NT2/D1 (cell line): Measurements from ENCODE around the gene WDR86.

Experiments used
- DNase-seq: peaks from one replicate; pipeline ENCODE4 v3.0.0-alpha.2; 2011; ENCODE audit warnings: low read depth, low spot score
- H3K27me3 ChIP-seq: 2 replicates; pipeline ENCODE4 v1.6.0; 2011; ENCODE audit warnings: mild to moderate bottlenecking; ENCODE audit not compliant: insufficient read length, insufficient read depth
- H3K36me3 ChIP-seq: 2 replicates; pipeline ENCODE4 v1.6.1; 2011; ENCODE audit warnings: mild to moderate bottlenecking, low read length, mixed read lengths; ENCODE audit not compliant: insufficient read depth, insufficient read length
- H3K4me1 ChIP-seq: 2 replicates; pipeline ENCODE4 v1.5.1; 2011; ENCODE audit not compliant: insufficient read depth, insufficient read length
- H3K4me3 ChIP-seq: 2 replicates; pipeline ENCODE4 v1.5.1; 2011; ENCODE audit warnings: low read depth; ENCODE audit not compliant: insufficient read length
- H3K9ac ChIP-seq: 2 replicates; pipeline ENCODE4 v1.6.0; 2011; ENCODE audit warnings: low read depth; ENCODE audit not compliant: insufficient read length
- H3K9me3 ChIP-seq: 2 replicates; pipeline ENCODE4 v1.5.1; 2011; ENCODE audit warnings: mild to moderate bottlenecking, low read length; ENCODE audit not compliant: insufficient read depth
- SUZ12 ChIP-seq: IDR thresholded peaks from 2 replicates; pipeline ENCODE4 v1.6.1; 2011; ENCODE audit not compliant: insufficient read length, insufficient read depth; ENCODE audit errors: extremely low read depth
- YY1 ChIP-seq: IDR thresholded peaks from 2 replicates; pipeline ENCODE4 v1.6.1; 2011; ENCODE audit not compliant: insufficient read length, insufficient read depth
- ZNF274 ChIP-seq: IDR thresholded peaks from 2 replicates; pipeline ENCODE4 v1.6.1; 2011; ENCODE audit warnings: mild to moderate bottlenecking, low read depth, low read length

The WDR86 gene

DNA sequence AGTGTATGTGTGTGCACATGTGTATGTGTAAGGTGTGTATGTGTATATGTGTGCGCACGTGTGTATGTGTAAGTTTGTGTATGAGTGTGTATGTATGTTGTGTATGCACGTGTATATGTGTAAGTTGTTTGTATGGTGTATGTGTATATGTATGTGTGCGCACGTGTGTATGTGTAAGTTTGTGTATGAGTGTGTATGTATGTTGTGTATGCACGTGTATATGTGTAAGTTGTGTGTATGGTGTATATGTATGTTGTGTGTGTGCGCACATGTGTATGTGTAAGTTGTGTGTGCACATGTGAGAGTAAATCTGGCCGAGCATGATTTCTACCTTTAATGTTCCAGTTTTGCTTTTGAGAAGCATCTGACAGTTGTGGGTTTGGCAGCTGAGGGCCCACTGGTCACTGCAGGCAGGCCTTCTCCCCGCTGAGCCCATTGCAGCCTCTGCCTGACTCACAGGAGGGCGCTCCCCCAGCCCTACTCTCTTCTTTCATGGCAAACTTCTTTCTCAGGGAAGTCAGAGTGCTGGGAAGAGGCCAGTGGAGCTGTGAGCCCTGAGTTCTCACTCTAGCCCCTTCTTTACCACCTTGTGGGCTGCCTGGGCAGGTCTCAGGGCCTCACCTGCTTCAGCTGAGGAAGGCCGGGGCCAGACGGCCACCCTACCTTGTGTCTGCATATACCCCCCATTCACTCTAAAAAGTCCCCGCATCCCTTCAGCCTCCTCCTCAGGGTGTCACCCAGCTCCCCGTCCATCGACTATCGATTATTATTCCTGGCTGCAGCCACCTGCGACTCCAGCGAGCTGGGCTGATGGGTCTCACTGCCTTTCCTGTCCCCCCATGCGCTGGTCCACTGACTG lies 11.2 kb downstream of the WDR86 start:
- DNase-seq = no peak
- TF ChIP-seq YY1 (no peak), ZNF274 (no peak)
- H3K4me3 ChIP-seq = no peak overlapping the region
- no peaks in the 10 kb centered on the region for H3K36me3 ChIP-seq
- peaks cover 19% of the 10 kb centered on the region for H3K4me1 ChIP-seq
- no peak overlapping the region for H3K9ac ChIP-seq
- H3K27me3 ChIP-seq = no peaks in the 10 kb centered on the region
- H3K9me3 ChIP-seq = no peaks in the 10 kb centered on the region

DNA sequence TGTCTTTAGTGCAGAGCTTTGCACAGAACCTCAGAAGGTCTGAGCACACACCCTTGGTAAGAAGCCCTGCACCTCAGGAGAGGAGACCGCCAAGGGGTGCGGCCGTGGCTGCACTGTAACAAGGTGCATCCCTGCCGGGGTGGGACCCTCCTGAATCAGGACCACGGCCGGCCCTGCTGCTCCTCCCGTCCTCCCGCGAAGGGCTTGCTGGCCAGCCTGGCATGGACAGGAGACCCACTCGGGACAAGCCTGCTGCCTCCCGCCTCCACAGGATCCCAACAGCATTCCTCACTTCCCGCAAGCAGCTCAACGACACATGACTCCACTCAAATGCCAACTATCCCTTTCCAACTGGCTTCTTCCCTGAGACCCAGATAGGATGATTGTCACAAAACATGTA lies 12.8 kb downstream of the WDR86 start:
- no peak overlapping the region for H3K4me3 ChIP-seq
- H3K27me3 ChIP-seq = no peaks in the 10 kb centered on the region
- no peak overlapping the region for H3K9ac ChIP-seq
- no peak for DNase-seq
- H3K36me3 ChIP-seq = no peaks in the 10 kb centered on the region
- no peak for TF ChIP-seq YY1
- no peak for TF ChIP-seq ZNF274
- TF ChIP-seq SUZ12 = no peak
- H3K4me1 ChIP-seq = peaks cover 21% of the 10 kb centered on the region
- H3K9me3 ChIP-seq = no peaks in the 10 kb centered on the region

DNA sequence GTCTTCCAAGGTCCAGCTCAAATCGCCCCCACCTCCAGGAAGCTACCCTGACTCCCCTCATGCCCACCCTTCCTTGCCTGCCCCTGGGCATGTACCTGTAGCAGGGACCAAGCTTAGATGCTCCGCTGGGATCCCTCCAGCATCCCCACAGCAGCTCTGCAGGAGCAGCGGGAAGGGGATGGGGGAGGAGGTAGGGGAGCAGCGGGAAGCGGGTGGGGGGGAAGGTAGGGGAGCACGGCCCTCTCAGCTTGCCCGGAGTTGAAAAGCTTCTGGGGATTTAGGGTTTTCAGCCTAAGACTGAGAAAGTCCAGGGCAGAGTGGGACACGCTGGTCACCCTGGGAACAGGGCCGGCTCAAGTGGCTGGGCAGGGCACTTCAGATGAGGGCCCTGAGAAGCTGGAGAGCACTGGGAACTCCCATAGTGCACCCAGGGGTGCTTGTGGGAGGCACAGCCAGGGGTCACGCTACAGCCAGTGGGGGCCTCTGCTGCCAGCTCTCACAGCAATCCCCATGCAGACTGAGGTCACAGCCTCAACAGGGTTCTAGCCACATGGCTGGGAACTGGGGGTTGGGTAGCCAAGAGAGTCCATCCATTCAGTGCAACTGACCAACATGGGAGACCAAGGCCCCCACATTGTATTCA lies 13.4 kb downstream of the WDR86 start:
- no peak for DNase-seq
- TF ChIP-seq SUZ12 (no peak), YY1 (no peak), ZNF274 (no peak)
- Histone ChIP-seq H3K36me3 (no peaks in the 10 kb centered on the region), H3K4me3 (no peak overlapping the region), H3K9me3 (no peaks in the 10 kb centered on the region), H3K27me3 (no peaks in the 10 kb centered on the region), H3K9ac (no peak overlapping the region), H3K4me1 (peaks cover 21% of the 10 kb centered on the region)

DNA sequence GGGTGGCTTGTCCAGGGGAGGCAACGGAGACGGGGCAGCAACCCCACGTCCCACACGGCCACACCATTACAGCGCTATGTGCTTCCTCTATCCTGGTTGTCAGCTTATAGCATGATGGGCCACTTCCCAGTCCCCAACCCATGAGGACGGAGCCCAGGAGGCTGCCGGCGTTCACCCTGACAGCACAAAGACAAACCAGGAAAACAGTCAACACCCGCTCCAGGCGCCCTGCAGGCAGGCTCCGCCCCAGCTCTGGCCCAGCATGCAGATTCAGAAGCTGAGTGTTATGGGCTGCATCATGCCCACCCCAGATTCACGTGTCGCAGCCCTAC lies 14.8 kb downstream of the WDR86 start:
- peaks cover 2% of the 10 kb centered on the region for H3K36me3 ChIP-seq
- H3K4me3 ChIP-seq = no peak overlapping the region
- DNase-seq = no peak
- no peak overlapping the region for H3K9ac ChIP-seq
- H3K9me3 ChIP-seq = no peaks in the 10 kb centered on the region
- H3K27me3 ChIP-seq = no peaks in the 10 kb centered on the region
- H3K4me1 ChIP-seq = peaks cover 21% of the 10 kb centered on the region
- no peak for TF ChIP-seq SUZ12
- no peak for TF ChIP-seq ZNF274
- no peak for TF ChIP-seq YY1

DNA sequence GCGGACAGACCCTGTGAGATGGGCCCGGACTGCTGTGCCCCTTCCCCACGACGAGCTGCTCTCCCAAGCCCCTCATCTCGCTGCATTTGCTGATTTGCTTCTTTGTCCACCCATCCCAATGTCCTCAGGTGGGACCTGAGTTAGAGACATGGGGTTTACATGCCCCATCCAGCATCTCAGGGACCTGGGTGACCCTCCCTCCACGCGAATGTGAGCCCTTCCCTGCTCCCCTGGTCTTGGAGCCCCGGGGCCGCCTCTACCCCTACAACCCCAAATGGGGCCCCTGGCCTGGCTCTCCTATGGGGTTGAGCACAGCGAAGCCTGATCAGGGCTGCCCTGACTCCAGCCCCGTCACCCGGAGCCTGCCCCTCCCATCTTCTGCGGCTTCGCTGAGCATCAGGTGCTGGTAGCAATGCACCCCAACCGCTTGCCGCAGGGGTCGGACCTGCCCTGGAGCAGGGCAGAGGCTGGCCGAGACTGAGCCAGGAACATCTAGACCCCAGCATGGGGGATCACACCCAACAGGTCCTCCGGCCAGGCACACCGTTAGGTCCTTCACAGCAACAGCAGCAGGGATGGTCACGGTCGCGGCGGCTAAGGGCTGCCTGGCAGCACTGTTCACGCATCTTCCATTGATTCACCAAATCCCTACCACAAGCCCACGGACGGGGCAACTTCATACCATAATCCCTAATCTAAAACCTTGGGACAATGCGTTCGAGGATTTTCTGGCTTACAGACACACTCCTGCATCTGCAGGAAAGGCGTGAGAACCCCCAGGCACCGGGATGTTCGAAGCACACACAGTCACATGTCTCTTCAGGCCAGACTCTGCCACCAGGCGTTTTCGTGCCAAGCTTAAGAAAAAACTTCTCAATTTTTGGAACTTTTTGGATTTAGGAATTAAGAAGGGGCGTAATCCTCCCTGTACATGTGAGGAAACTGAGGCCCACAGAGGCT lies 15.5 kb downstream of the WDR86 start:
- H3K4me1 ChIP-seq = peaks cover 21% of the 10 kb centered on the region
- TF ChIP-seq SUZ12 (no peak), ZNF274 (no peak), YY1 (no peak)
- DNase-seq = no peak
- peaks cover 3% of the 10 kb centered on the region for H3K36me3 ChIP-seq
- H3K9ac ChIP-seq = no peak overlapping the region
- no peak overlapping the region for H3K4me3 ChIP-seq
- no peaks in the 10 kb centered on the region for H3K27me3 ChIP-seq
- H3K9me3 ChIP-seq = no peaks in the 10 kb centered on the region

DNA sequence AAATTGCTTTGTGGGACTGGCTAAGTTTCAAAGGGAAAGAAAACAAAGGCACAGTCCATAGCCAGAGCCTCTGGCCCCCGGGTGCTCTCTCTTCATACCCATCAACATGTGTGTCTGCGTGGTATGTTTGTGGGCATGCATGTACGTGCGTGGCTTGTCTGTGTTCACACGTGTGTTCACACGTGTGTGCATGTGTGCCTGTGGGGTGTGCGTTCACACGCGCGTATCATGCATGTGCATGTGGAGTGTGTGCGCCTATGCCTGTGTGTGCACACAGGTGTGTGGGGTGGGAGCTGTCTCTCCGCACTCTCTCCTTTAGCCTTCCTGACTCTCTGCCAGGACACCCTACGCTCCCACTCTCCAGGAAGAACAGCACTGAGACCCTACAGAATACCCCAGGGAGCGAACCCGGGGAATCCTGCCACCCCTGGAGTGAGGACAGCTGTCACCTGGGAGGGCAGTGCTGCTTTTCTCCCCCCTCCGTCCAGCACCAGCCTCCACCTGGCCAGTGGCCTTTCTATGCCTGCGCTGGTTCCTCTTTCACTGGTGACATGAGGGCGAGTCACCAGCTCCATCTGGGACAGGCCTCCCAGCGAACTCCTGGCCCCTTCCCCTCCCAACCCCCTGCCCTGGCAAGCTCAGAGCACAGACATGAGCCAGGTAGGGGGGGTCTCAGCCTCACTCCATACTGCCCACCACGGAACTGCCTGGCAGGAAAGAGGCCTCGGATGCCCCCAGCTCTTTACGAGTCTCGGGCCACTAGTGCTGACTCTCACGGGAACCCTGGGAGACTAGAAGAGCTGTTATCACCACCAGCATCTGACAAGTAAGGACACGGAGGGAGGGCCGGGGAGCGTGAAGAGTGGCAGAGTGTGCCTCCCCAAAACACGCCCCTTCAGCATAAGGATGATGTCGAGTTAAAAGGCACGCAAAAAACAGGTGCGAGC lies 16.5 kb downstream of the WDR86 start:
- H3K9me3 ChIP-seq = no peaks in the 10 kb centered on the region
- H3K4me3 ChIP-seq = no peak overlapping the region
- peaks cover 3% of the 10 kb centered on the region for H3K36me3 ChIP-seq
- H3K9ac ChIP-seq = no peak overlapping the region
- TF ChIP-seq SUZ12 = no peak
- no peak for TF ChIP-seq ZNF274
- TF ChIP-seq YY1 = no peak
- peaks cover 21% of the 10 kb centered on the region for H3K4me1 ChIP-seq
- H3K27me3 ChIP-seq = no peaks in the 10 kb centered on the region
- DNase-seq = no peak

DNA sequence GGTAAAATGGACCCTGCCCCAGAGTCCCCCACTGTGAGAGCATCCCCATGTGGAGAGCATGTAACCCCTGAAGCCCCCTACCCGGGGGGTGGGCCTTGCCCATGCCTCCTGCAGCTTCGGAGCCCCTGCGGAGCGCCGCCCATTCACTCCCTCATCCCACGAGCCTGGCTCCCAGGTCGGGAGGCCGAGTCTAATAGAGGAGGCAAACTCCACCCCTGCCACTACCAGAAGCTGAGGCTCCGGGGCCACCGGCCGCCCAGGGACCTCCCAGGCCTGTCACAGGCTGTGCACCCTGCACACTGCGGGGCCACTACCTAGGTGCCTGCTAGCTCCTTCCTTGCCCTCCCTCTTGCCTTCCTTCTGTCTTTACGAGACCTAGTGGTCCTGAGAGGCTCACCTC lies 17.4 kb downstream of the WDR86 start:
- H3K4me1 ChIP-seq = peaks cover 21% of the 10 kb centered on the region
- H3K36me3 ChIP-seq = peaks cover 3% of the 10 kb centered on the region
- no peak overlapping the region for H3K4me3 ChIP-seq
- no peaks in the 10 kb centered on the region for H3K27me3 ChIP-seq
- no peak for DNase-seq
- TF ChIP-seq YY1 = no peak
- TF ChIP-seq SUZ12 = no peak
- TF ChIP-seq ZNF274 = no peak
- no peaks in the 10 kb centered on the region for H3K9me3 ChIP-seq
- no peak overlapping the region for H3K9ac ChIP-seq
